Spinal cord (tissue), 10 donors: ENCODE results near the gene OSBPL6. TPM values are rescaled to one million over a fixed set of nuclear protein-coding genes. Genes with fewer than 3 reads are reported as not detected.

ENCODE experiments used
- DNase-seq, 6 donors: peaks; one replicate each; pipeline versions ENCODE4 v3.0.0 to v3.0.0-alpha.2; 2013 to 2015; ENCODE audit warnings: low spot score in 6 of 6, low read depth in 4 of 6
- H3K27ac ChIP-seq: one replicate; pipeline ENCODE4 v1.5.1; 2013; ENCODE audit warnings: low read depth, low read length, control low read depth
- H3K27me3 ChIP-seq: one replicate; pipeline ENCODE4 v1.6.1; 2013; ENCODE audit warnings: low read length; ENCODE audit not compliant: control insufficient read depth, insufficient read depth
- H3K36me3 ChIP-seq: one replicate; pipeline ENCODE4 v1.6.1; 2013; ENCODE audit warnings: low read length; ENCODE audit not compliant: control insufficient read depth, insufficient read depth
- H3K4me1 ChIP-seq: one replicate; pipeline ENCODE4 v1.6.1; 2013; ENCODE audit warnings: low read length; ENCODE audit not compliant: control insufficient read depth, insufficient read depth
- H3K4me3 ChIP-seq: one replicate; pipeline ENCODE4 v1.5.1; 2013; ENCODE audit warnings: low read depth, low read length, control low read depth
- H3K9me3 ChIP-seq: one replicate; pipeline ENCODE4 v1.6.1; 2013; ENCODE audit warnings: low read length; ENCODE audit not compliant: control insufficient read depth, insufficient read depth
- WGBS: methylation state at CpG from one replicate; pipeline ENCODE4 v1.1.5; 2013; ENCODE audit warnings: missing lambda C conversion rate; ENCODE audit not compliant: insufficient coverage; 5-methylcytosine and 5-hydroxymethylcytosine counted together
- polyA plus RNA-seq, 2 donors: library from polyadenylated mRNA; unstranded; fragments of 120-200 nt; gene quantifications; one replicate each; pipeline ENCODE4 v1.2.1, GENCODE V29; 2013; ENCODE audit not compliant: insufficient read length in 2 of 2
- total RNA-seq, 2 donors: library from RNA; depleted of rRNA in 1 of 2; stranded (reverse); fragments of 120-200 nt in 1 of 2; fragments of >200 nt in 1 of 2; gene quantifications; one replicate each; pipeline versions ENCODE4 v1.2.3 to v1.2.4, GENCODE V29; 2013 to 2014
- donor health status: healthy.

OSBPL6 gene
- total and polyA plus RNA-seq, 4 donors = 7.3 to 18.8 (median 17.8) TPM

DNA sequence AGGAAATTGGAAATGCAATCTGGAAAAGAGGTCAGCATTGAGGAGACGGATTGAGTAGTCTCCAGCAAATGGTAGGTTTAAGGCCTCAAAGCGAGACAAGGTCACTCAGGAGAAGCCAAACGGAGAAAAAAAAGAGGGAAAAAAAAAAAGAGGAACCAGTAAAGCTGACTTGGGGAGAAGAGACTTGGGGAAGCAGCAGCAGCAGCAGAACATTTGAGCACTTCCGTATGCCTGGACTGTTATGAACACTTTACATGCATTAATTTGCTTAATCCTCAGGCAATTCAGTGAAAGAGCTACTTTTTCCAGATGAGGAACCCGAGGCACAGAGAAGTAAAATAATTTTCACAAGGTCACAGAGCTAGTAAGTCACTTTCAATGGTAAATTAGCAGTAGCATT lies 81.3 kb downstream of the OSBPL6 start:
- Histone ChIP-seq H3K27me3 (no peaks in the 10 kb centered on the region), H3K4me1 (no peaks in the 10 kb centered on the region), H3K9me3 (no peaks in the 10 kb centered on the region), H3K4me3 (no peak overlapping the region), H3K36me3 (no peaks in the 10 kb centered on the region), H3K27ac (no peak overlapping the region)
- DNase-seq = no peak
- WGBS = 91% methylated on average over 4 of the region's 5 CpGs

DNA sequence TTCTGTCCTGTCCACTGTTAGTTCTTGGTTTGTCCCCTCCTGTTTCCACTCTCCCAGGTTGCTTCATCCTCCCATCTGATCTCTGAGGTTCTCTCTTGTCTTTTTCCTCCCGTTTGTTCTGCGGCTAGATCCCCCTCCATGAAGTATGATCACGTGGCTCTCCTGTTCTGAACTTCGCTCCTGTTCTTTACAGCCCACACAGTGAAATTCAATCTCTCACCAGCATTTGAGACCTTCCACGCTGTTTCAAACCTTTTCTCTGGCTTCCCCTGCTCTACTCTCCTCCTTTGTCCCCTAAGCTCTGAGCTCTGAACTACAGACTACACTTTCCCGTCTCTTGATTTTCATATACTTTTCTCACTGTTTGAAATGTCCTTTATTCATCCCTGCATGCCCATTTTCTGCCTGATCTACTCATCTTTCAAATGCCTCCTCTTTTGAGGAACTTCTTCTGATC lies 83.5 kb downstream of the OSBPL6 start:
- peak in 1 of 6 donors; percentile 43 for DNase-seq
- Histone ChIP-seq H3K27ac (no peak overlapping the region), H3K9me3 (no peaks in the 10 kb centered on the region), H3K27me3 (no peaks in the 10 kb centered on the region), H3K4me1 (no peaks in the 10 kb centered on the region), H3K4me3 (no peak overlapping the region), H3K36me3 (no peaks in the 10 kb centered on the region)
- 29% methylated on average over 6 of the region's 6 CpGs for WGBS

DNA sequence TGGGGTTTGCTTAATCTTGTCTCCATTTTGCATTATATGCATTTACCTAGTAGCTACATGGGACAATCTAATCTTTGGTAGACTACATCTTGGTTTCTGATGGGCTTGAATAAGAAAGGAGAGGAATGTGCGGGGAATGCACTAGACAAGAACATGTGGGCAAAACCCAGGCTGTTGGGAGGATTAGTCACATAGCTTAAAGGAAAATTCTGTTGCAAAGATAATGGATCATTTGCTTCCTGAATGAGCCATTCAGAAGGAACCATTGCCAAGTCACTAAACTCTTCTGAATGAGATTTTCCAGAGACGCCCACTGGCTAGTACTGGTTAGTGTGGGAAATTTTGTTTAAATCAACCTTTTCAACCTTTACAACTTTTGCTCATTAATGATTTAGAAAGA lies 84.8 kb downstream of the OSBPL6 start:
- Histone ChIP-seq H3K4me3 (no peak overlapping the region), H3K36me3 (no peaks in the 10 kb centered on the region), H3K4me1 (no peaks in the 10 kb centered on the region), H3K27ac (no peak overlapping the region), H3K9me3 (no peaks in the 10 kb centered on the region), H3K27me3 (no peaks in the 10 kb centered on the region)
- no peak for DNase-seq
- 88% methylated on average over 1 of the region's 2 CpGs for WGBS

DNA sequence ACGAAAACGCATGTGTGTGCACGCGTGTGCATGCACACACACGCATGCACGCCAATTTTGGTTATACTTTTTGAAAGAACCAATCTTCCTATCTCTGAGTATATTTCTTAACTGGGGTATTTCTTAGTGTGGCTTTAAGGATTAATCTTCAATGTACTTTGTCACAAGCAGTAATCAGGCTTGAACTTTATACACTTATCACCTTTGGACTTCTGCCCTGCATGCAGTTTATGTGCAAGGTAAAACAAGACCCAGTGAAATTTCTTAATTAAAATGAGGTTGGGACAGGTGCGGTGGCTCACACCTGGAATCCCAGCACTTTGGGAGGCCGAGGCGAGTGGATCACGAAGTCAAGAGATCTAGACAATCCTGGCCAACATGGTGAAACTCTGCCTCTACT lies 85.3 kb downstream of the OSBPL6 start:
- no peak for DNase-seq
- no peak overlapping the region for H3K27ac ChIP-seq
- no peaks in the 10 kb centered on the region for H3K27me3 ChIP-seq
- H3K36me3 ChIP-seq = no peaks in the 10 kb centered on the region
- H3K4me3 ChIP-seq = no peak overlapping the region
- no peaks in the 10 kb centered on the region for H3K9me3 ChIP-seq
- 100% methylated on average over 1 of the region's 10 CpGs for WGBS
- no peaks in the 10 kb centered on the region for H3K4me1 ChIP-seq

DNA sequence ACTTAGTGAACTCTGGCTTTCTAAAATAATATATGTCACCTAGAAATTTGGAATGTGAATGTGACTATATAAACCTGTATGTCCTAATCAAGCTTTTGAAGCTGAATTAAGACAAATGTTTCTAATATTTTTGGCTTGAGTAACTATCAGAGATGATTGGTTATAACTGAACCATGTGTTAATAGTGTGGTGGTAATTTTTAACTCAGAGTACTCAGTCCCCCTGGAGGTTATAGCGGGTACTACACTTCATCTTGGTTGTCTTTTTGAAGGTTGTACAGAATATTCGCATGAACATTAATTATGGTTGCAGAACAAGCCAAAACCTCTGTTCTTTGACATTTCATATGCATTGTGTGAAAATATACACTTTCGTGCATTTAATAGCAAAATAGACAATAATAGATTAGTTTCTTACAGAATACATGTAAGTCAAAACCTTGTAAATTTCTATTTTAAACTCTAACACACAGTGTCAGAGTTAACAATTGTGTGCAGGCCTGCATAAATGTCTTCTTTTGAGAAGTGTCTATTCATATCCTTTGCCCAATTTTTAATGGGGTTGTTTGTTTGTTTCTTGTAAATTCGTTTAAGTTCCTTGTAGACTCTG lies 86.0 kb downstream of the OSBPL6 start:
- H3K27ac ChIP-seq = no peak overlapping the region
- no peaks in the 10 kb centered on the region for H3K36me3 ChIP-seq
- WGBS = no CpG with 5 or more reads among the region's 4 CpGs
- H3K9me3 ChIP-seq = no peaks in the 10 kb centered on the region
- H3K4me3 ChIP-seq = no peak overlapping the region
- no peak for DNase-seq
- no peaks in the 10 kb centered on the region for H3K4me1 ChIP-seq
- no peaks in the 10 kb centered on the region for H3K27me3 ChIP-seq

DNA sequence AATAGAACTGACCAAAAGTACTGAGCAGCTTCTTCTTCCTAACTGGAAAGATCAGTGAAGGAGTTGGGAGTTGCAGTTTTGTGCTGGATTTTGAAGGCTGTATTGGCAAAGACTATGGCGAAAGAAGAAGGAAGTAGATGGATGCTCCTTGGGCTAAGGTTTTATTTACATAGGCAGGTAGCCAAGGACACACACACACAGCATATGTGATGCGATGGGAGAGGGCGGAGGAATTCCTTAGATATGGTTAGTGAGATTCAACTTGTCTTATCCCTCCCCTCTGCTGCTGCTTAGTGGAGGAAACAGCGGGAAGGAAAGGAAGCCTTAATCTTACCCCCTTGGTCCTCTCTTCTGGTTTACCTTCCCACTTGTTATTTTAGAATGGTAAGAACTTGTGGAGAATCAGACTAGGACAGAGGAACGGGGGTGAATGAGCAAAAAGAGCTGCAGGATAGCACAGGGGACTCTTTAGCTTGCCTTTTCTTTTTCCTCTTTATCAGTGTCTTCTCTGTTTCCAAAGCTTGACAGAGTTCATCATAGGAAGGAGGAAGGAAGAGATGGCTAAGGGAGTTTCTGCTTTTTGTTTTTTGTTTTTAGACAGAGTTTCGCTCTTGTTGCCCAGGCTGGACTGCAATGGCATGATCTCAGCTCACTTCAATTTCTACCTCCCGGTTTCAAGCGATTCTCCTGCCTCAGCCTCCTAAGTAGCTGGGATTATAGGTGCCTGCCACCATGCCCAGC lies 87.9 kb downstream of the OSBPL6 start:
- peak in 1 of 6 donors; percentile 35 for DNase-seq
- Histone ChIP-seq H3K27ac (no peak overlapping the region), H3K9me3 (no peaks in the 10 kb centered on the region), H3K4me3 (no peak overlapping the region), H3K4me1 (no peaks in the 10 kb centered on the region), H3K27me3 (no peaks in the 10 kb centered on the region), H3K36me3 (no peaks in the 10 kb centered on the region)
- WGBS = no CpG with 5 or more reads among the region's 8 CpGs

DNA sequence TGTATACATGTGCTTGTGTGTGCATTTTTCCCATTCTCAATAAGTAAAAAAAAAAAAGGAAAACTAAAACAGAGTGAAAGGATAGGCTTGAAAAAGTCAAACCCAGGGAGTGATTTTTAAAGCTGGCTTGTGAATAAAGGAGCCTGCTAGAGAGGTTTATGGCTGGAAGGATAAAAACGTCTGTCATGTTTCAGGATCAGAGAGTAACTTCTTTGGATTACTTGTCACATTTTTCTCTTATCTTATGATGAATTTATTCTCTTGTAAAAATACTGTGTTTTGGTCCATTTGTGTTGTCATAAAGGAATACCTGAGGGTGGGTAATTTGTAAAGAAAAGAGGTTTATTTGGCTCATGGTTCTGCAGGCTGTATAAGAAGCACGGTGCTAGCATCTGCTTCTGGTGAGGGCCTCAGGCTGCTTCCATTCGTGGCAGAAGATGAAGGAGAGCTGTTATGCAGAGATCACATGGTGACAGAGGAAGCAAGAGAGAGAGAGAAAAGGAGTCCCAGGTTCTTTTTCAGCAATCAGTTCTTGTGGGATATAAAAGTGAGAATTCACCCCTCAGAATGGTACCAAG lies 89.1 kb downstream of the OSBPL6 start:
- Histone ChIP-seq H3K36me3 (no peaks in the 10 kb centered on the region), H3K4me1 (no peaks in the 10 kb centered on the region), H3K9me3 (no peaks in the 10 kb centered on the region), H3K4me3 (no peak overlapping the region), H3K27ac (no peak overlapping the region), H3K27me3 (no peaks in the 10 kb centered on the region)
- no peak for DNase-seq
- WGBS = 92% methylated on average over 1 of the region's 3 CpGs

DNA sequence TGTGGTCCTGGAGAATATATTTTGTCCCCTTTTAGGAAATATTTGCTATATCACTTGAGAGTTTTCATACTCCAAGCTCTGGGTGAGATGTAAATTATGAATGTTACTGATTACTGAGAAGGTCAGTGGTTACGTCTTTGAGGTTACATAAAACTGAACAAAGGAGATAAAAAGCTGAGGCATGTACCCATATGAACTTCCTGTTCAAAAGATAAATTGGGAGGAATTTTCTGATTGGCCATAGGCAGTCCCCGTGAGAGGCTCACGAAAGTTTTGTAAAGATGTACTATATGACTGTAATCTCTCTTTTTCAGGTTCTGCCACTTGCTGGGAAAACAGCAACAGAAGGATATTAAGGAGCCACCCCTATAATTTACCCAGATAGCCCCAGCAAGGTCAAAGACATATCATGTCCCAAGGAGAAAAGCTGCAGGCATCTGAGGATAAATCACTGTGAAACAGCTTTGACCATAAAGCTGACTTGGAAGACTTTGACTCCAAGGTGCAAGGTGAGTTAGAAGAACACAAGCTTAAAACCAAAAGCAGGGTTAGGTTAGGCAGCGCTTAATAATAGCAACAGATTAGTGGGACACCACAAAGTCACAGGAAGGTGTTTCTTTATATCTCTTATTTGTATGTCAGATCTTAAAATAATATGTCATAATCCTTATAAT lies 90.4 kb downstream of the OSBPL6 start:
- Histone ChIP-seq H3K36me3 (no peaks in the 10 kb centered on the region), H3K9me3 (no peaks in the 10 kb centered on the region), H3K27me3 (no peaks in the 10 kb centered on the region), H3K27ac (no peak overlapping the region), H3K4me1 (no peaks in the 10 kb centered on the region), H3K4me3 (no peak overlapping the region)
- DNase-seq = no peak
- WGBS = 86% methylated on average over 1 of the region's 4 CpGs

DNA sequence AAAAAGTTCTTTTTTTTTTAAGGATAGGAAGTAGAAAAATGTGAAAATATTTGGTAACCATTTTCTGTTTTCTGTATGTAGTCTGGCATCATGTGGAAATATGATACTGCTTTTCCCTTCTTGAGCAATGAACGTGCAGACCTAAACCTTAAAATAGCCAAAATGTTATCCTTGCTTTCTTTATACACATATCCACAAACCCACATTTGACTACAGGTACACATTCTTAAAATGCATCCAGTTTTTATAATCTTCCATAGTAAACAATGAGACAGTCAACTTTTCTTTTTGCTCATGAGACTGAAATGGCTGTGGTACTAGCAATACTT lies 90.9 kb downstream of the OSBPL6 start:
- Histone ChIP-seq H3K4me3 (no peak overlapping the region), H3K27me3 (no peaks in the 10 kb centered on the region), H3K36me3 (no peaks in the 10 kb centered on the region), H3K4me1 (no peaks in the 10 kb centered on the region), H3K27ac (no peak overlapping the region), H3K9me3 (no peaks in the 10 kb centered on the region)
- no peak for DNase-seq
- WGBS = 80% methylated on average over 1 of the region's 1 CpG
